GM12878 (cell line): ENCODE measurements around the gene DPH7.

Experiments
- DPF2 ChIP-seq: fragments of 450-650 bp; IDR thresholded peaks from 2 replicates; pipeline ENCODE4 v1.6.1; 2017; ENCODE audit warnings: mild to moderate bottlenecking
- EED ChIP-seq: sonication (generic); IDR thresholded peaks from 2 replicates; pipeline ENCODE4 v1.6.1; 2016; ENCODE audit warnings: antibody characterized with exemption, low read depth
- EP300 ChIP-seq, 2 experiments: fragments of 150-350 bp in 1 of 2; IDR thresholded peaks; 2 replicates each; pipeline ENCODE4 v1.6.1; 2011 to 2012; ENCODE audit warnings: low read depth in 2 of 2, low read length in 2 of 2, borderline replicate concordance in 1 of 2, improper control_type of control experiment in 1 of 2, inconsistent platforms in 1 of 2; ENCODE audit not compliant: control insufficient read depth in 1 of 2
- HDAC2 ChIP-seq: fragments of 200-600 bp; sonication (generic); IDR thresholded peaks from 2 replicates; pipeline ENCODE4 v1.6.1; 2017
- PML ChIP-seq: IDR thresholded peaks from 2 replicates; pipeline ENCODE4 v1.6.1; 2012; ENCODE audit warnings: low read length, inconsistent platforms
- POLR2A ChIP-seq: IDR thresholded peaks from 2 replicates; pipeline ENCODE4 v1.6.1; 2011; ENCODE audit warnings: low read depth, mild to moderate bottlenecking, low read length
- POLR2AphosphoS2 ChIP-seq: IDR thresholded peaks from 2 replicates; pipeline ENCODE4 v1.6.1; 2011; ENCODE audit warnings: low read depth, mild to moderate bottlenecking, low read length, improper control_type of control experiment, moderate library complexity
- RCOR1 ChIP-seq: conservative IDR thresholded peaks from 2 replicates; pipeline ENCODE4 v1.6.1; 2012; ENCODE audit warnings: low read depth, low read length, improper control_type of control experiment
- SP1 ChIP-seq: IDR thresholded peaks from one replicate; pipeline ENCODE4 v1.6.1; 2011; ENCODE audit warnings: low read depth, low read length
- ZNF217 ChIP-seq: fragments of 450-650 bp; IDR thresholded peaks from 2 replicates; pipeline ENCODE4 v1.6.1; 2017; ENCODE audit warnings: antibody characterized with exemption, mild to moderate bottlenecking
- ZNF24 ChIP-seq: fragments of 450-650 bp; IDR thresholded peaks from 2 replicates; pipeline ENCODE4 v1.6.1; 2017; ENCODE audit warnings: antibody characterized with exemption, mild to moderate bottlenecking
- TF ChIP-seq, protein P1 (sequence below), 3 experiments: IDR thresholded peaks in 2 of 3; conservative IDR thresholded peaks in 1 of 3; 2 replicates each; pipeline ENCODE4 v1.5.1; 2011; ENCODE audit warnings: low read depth in 3 of 3, low read length in 3 of 3, mild to moderate bottlenecking in 3 of 3, control low read depth in 2 of 3, moderate library complexity in 2 of 3, inconsistent platforms in 1 of 3, mixed read lengths in 1 of 3; ENCODE audit not compliant: control insufficient read depth in 2 of 3, insufficient read depth in 1 of 3; ENCODE audit errors: extremely low read depth in 1 of 3
- TF ChIP-seq, protein P2 (sequence below): fragments of 450-650 bp; IDR thresholded peaks from 2 replicates; pipeline ENCODE4 v1.6.1; 2016; ENCODE audit warnings: mild to moderate bottlenecking
- TF ChIP-seq, protein P3 (sequence below): IDR thresholded peaks from 2 replicates; pipeline ENCODE4 v1.6.1; 2012; ENCODE audit warnings: low read depth, low read length, improper control_type of control experiment

DNA sequence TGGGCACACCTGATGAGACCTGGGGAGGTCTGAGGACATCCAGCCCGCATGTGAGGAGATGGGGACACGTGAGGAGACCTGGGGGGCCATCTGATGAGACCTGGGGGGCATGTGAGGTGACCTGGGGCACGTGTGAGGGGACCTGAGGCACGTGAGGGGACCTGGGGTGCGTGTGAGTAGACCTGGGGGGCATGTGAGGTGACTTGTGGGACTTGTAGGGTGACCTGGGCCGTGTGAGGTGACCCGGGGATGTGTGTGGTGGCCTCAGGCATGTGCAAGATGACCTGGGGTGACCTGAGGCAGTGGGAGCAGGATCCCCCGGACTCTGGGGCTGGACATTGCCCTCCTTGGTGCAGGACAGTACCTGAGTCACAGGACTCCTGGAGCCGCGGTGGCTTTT, 59.2 kb downstream of the DPH7 start:
- TF ChIP-seq, protein P1, sequence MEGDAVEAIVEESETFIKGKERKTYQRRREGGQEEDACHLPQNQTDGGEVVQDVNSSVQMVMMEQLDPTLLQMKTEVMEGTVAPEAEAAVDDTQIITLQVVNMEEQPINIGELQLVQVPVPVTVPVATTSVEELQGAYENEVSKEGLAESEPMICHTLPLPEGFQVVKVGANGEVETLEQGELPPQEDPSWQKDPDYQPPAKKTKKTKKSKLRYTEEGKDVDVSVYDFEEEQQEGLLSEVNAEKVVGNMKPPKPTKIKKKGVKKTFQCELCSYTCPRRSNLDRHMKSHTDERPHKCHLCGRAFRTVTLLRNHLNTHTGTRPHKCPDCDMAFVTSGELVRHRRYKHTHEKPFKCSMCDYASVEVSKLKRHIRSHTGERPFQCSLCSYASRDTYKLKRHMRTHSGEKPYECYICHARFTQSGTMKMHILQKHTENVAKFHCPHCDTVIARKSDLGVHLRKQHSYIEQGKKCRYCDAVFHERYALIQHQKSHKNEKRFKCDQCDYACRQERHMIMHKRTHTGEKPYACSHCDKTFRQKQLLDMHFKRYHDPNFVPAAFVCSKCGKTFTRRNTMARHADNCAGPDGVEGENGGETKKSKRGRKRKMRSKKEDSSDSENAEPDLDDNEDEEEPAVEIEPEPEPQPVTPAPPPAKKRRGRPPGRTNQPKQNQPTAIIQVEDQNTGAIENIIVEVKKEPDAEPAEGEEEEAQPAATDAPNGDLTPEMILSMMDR (IDR thresholded peaks at IDR 0.05 in 2 of 3, conservative IDR thresholded peaks at IDR 0.05 in 1 of 3; ENCODE audit: control insufficient read depth in 2 of 3, extremely low read depth in 1 of 3, insufficient read depth in 1 of 3, low read depth in 3 of 3, low read length in 3 of 3): no peak
- TF ChIP-seq DPF2 (no peak), PML (no peak), POLR2A (no peak), RCOR1 (no peak), SP1 (no peak), EED (no peak), ZNF24 (no peak), HDAC2 (no peak), EP300 (IDR thresholded peaks at IDR 0.05; ENCODE audit: borderline replicate concordance in 1 of 2, control insufficient read depth in 1 of 2, low read depth in 2 of 2, low read length in 2 of 2) (no peak), ZNF217 (no peak), POLR2AphosphoS2 (no peak)
- TF ChIP-seq, protein P2, sequence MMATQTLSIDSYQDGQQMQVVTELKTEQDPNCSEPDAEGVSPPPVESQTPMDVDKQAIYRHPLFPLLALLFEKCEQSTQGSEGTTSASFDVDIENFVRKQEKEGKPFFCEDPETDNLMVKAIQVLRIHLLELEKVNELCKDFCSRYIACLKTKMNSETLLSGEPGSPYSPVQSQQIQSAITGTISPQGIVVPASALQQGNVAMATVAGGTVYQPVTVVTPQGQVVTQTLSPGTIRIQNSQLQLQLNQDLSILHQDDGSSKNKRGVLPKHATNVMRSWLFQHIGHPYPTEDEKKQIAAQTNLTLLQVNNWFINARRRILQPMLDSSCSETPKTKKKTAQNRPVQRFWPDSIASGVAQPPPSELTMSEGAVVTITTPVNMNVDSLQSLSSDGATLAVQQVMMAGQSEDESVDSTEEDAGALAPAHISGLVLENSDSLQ: no peak
- TF ChIP-seq, protein P3, sequence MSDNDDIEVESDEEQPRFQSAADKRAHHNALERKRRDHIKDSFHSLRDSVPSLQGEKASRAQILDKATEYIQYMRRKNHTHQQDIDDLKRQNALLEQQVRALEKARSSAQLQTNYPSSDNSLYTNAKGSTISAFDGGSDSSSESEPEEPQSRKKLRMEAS: no peak
